GM23248 (cell line): Measurements from ENCODE around the gene PARD3B.

ENCODE experiments used
- EZH2 ChIP-seq: fragments of 200-600 bp; sonication (generic); IDR thresholded peaks from 2 replicates; pipeline ENCODE4 v1.6.1; 2018; ENCODE audit warnings: antibody characterized with exemption, mild to moderate bottlenecking; ENCODE audit not compliant: insufficient read depth, poor library complexity, severe bottlenecking
- EZH2phosphoT487 ChIP-seq: fragments of 200-600 bp; sonication (generic); IDR thresholded peaks from 2 replicates; pipeline ENCODE4 v1.6.1; 2018; ENCODE audit warnings: antibody characterized with exemption, moderate library complexity, mild to moderate bottlenecking, low read depth; ENCODE audit not compliant: insufficient read depth

DNA sequence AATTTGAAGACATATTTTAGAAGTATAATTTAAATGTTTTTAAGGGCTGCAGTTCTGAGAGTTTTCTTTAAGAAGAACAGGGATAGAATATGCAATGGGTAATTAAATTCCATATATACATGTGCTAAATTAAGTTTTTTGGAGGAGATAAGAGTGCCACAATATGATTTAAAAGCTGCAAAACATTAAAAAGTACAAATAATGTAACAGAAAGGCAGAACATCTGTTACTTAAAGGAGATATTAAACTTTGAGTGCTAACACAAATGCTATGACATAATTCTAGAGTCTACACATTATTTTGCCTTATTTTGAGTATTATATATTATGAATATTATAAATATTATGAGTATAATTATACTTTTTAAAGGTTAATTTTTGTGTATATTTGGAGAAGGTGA is 102.4 kb downstream of the PARD3B start:
- TF ChIP-seq EZH2: no peak
- TF ChIP-seq EZH2phosphoT487: no peak
